ENCODE measurements around the gene ZNF354B.

DNA sequence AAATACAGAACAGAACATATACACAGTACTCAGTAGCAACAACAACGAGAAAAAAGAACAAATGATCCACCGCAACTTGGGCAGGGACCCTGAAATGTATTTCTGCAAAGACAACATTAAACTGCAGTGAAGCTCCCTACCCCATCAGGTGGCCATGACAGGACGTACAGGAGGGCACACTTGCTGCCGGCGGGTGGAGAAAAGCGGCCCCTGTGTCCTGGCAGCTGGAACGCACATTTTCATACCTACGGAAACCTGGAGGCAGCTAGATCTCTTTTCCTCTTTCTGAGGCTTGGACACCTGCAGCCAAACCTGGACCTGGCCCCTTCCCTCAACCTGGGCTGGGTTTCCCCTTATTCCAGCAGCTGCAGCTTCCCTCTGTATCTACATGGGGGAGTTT, 42.2 kb upstream of the ZNF354B start:
- TF ChIP-seq POLR2A (IDR thresholded peaks at IDR 0.05; ENCODE audit: low read depth, low read length) (no peak), POLR2AphosphoS5 (IDR thresholded peaks at IDR 0.05; ENCODE audit: low read depth, low read length) (no peak)
